Smooth muscle cell (in vitro differentiated cells): ENCODE data around the gene ETV6. TPM values are rescaled to one million over a fixed set of nuclear protein-coding genes. Genes with fewer than 3 reads are reported as not detected.

Experiments
- DNase-seq: peaks from one replicate; lab custom pipeline; 2025; ENCODE audit not compliant: unreplicated experiment; lab: John Stamatoyannopoulos, UW
- H2AFZ ChIP-seq: fragments of 200-600 bp; sonication (generic); 2 replicates; pipeline ENCODE4 v1.6.0; 2016; ENCODE audit warnings: antibody characterized with exemption, low read depth, mild to moderate bottlenecking
- H3F3A ChIP-seq: fragments of 200-600 bp; sonication (generic); 2 replicates; pipeline ENCODE4 v1.6.0; 2017; ENCODE audit warnings: antibody characterized with exemption, low read depth
- H3K27ac ChIP-seq: fragments of 200-600 bp; sonication (generic); 2 replicates; pipeline ENCODE4 v1.5.1; 2016; ENCODE audit warnings: low read depth, mild to moderate bottlenecking
- H3K27me3 ChIP-seq: fragments of 200-600 bp; sonication (generic); 2 replicates; pipeline ENCODE4 v1.6.1; 2016; ENCODE audit warnings: low read depth, mild to moderate bottlenecking
- H3K36me3 ChIP-seq: fragments of 200-600 bp; sonication (generic); 2 replicates; pipeline ENCODE4 v1.5.1; 2016; ENCODE audit warnings: low read depth
- H3K4me1 ChIP-seq: fragments of 200-600 bp; sonication (generic); 2 replicates; pipeline ENCODE4 v1.5.1; 2016; ENCODE audit warnings: low read depth
- H3K4me2 ChIP-seq: fragments of 200-600 bp; sonication (generic); 2 replicates; pipeline ENCODE4 v1.6.0; 2016; ENCODE audit warnings: mild to moderate bottlenecking
- H3K4me3 ChIP-seq: fragments of 200-600 bp; sonication (generic); 2 replicates; pipeline ENCODE4 v1.5.1; 2016; ENCODE audit warnings: mild to moderate bottlenecking
- H3K79me2 ChIP-seq: fragments of 200-600 bp; sonication (generic); 2 replicates; pipeline ENCODE4 v1.6.0; 2016; ENCODE audit warnings: low read depth, mild to moderate bottlenecking
- H3K9ac ChIP-seq: fragments of 200-600 bp; sonication (generic); 2 replicates; pipeline ENCODE4 v1.6.0; 2016; ENCODE audit warnings: low read depth
- H3K9me3 ChIP-seq: fragments of 200-600 bp; sonication (generic); replicated peaks from 2 replicates; pipeline ENCODE4 v1.5.1; 2016; ENCODE audit warnings: low read depth
- H4K20me1 ChIP-seq: fragments of 200-600 bp; sonication (generic); 2 replicates; pipeline ENCODE4 v1.6.0; 2016; ENCODE audit warnings: low read depth
- CTCF ChIP-seq: fragments of 200-600 bp; sonication (generic); IDR thresholded peaks from 2 replicates; pipeline ENCODE4 v1.5.1; 2017; ENCODE audit warnings: borderline replicate concordance, mild to moderate bottlenecking, antibody characterized with exemption; ENCODE audit not compliant: insufficient read depth, poor library complexity, severe bottlenecking
- WGBS: methylation state at CpG from one replicate; pipeline ENCODE4 v1.1.7; 2016; ENCODE audit warnings: low lambda C conversion rate; 5-methylcytosine and 5-hydroxymethylcytosine counted together
- polyA plus RNA-seq: library from polyadenylated mRNA; unstranded; fragments of >200 nt; fragmentation: Nextera tagmentation; extraction: Ambion mirVana; gene quantifications from 2 replicates; pipeline ENCODE4 v1.2.1, GENCODE V29; 2016
- total RNA-seq: library from RNA; depleted of rRNA; stranded (reverse); fragments of >200 nt; gene quantifications from 2 replicates; pipeline ENCODE4 v1.2.3, GENCODE V29; 2014

Gene ETV6
- total and polyA plus RNA-seq, 2 experiments from 2014 or later, result 11.5 to 23.8 TPM

- H3K4me1 ChIP-seq, result peaks cover 7% of the 10 kb centered on the region
- WGBS, result 99% methylated on average over 11 of the region's 11 CpGs
- no peaks in the 10 kb centered on the region for H3K27me3 ChIP-seq
- H3K27ac ChIP-seq, result no peak overlapping the region
- no peak for DNase-seq
- H3K4me3 ChIP-seq, result no peak overlapping the region
- no peak overlapping the region for H3K9ac ChIP-seq
- H3K4me2 ChIP-seq, result no peak overlapping the region
- no peak overlapping the region for H2AFZ ChIP-seq
- H3K79me2 ChIP-seq, result peaks cover 65% of the 10 kb centered on the region
- no peaks in the 10 kb centered on the region for H3K9me3 ChIP-seq
- TF ChIP-seq CTCF, result no peak
- peaks cover 24% of the 10 kb centered on the region for H3F3A ChIP-seq
- H4K20me1 ChIP-seq, result peaks cover 14% of the 10 kb centered on the region
- H3K36me3 ChIP-seq, result no peaks in the 10 kb centered on the region
Observed at GRCh38 chr12:11749943-11750690, 100.6 kb downstream of the ETV6 start.

- WGBS, result 93% methylated on average over 21 of the region's 21 CpGs
- Histone ChIP-seq H3K36me3 (no peaks in the 10 kb centered on the region), H3K9ac (no peak overlapping the region), H2AFZ (no peak overlapping the region), H3K4me3 (no peak overlapping the region), H3K27me3 (no peaks in the 10 kb centered on the region), H3K79me2 (peaks cover 65% of the 10 kb centered on the region), H3F3A (peaks cover 24% of the 10 kb centered on the region), H3K4me2 (no peak overlapping the region), H3K27ac (no peak overlapping the region), H3K4me1 (peaks cover 15% of the 10 kb centered on the region), H4K20me1 (no peaks in the 10 kb centered on the region), H3K9me3 (no peaks in the 10 kb centered on the region)
- no peak for DNase-seq
- no peak for TF ChIP-seq CTCF
Observed at GRCh38 chr12:11752403-11753149, 103.1 kb downstream of the ETV6 start.

- 98% methylated on average over 2 of the region's 2 CpGs for WGBS
- H3K9me3 ChIP-seq, result no peaks in the 10 kb centered on the region
- peaks cover 19% of the 10 kb centered on the region for H3K4me1 ChIP-seq
- H4K20me1 ChIP-seq, result no peaks in the 10 kb centered on the region
- no peak overlapping the region for H2AFZ ChIP-seq
- TF ChIP-seq CTCF, result no peak
- H3K36me3 ChIP-seq, result no peaks in the 10 kb centered on the region
- peaks cover 21% of the 10 kb centered on the region for H3F3A ChIP-seq
- no peak overlapping the region for H3K27ac ChIP-seq
- H3K79me2 ChIP-seq, result peaks cover 65% of the 10 kb centered on the region
- no peak overlapping the region for H3K9ac ChIP-seq
- no peak overlapping the region for H3K4me3 ChIP-seq
- H3K27me3 ChIP-seq, result no peaks in the 10 kb centered on the region
- DNase-seq, result no peak
- no peak overlapping the region for H3K4me2 ChIP-seq
Observed at GRCh38 chr12:11753150-11753499, 103.7 kb downstream of the ETV6 start.
